Measurements from ENCODE around the gene GRID1.
A peak's percentile ranks its signal among the peaks of the same experiment; 100 is the strongest.

GRID1 gene

GRCh38 chr10:86366033-86366901, at the start of gene GRID1:
Gene GRID1, minus strand, starts transcription at chr10:86366795.
- no peak for DNase-seq (ENCODE audit: low read depth in 3 of 3)

GRCh38 chr10:86415583-86415982, 49.0 kb upstream of the GRID1 start:
- DNase-seq (ENCODE audit: low read depth in 3 of 3), result no peak

- no peak for DNase-seq (ENCODE audit: low read depth in 3 of 3)
These were observed 48.5 kb upstream of the GRID1 start for GRCh38 chr10:86415116-86415515.

- DNase-seq (ENCODE audit: low read depth in 3 of 3), result no peak
These were observed 46.6 kb upstream of the GRID1 start for GRCh38 chr10:86413046-86413728.

GRCh38 chr10:86411852-86412560, 45.4 kb upstream of the GRID1 start:
- DNase-seq (ENCODE audit: low read depth in 3 of 3), result no peak

GRCh38 chr10:86411281-86411841, 44.8 kb upstream of the GRID1 start:
- no peak for DNase-seq (ENCODE audit: low read depth in 3 of 3)

GRCh38 chr10:86410542-86411124, 44.0 kb upstream of the GRID1 start:
- DNase-seq (ENCODE audit: low read depth in 3 of 3), result no peak

GRCh38 chr10:86409183-86409582, 42.6 kb upstream of the GRID1 start:
- no peak for DNase-seq (ENCODE audit: low read depth in 3 of 3)

GRCh38 chr10:86403183-86403797, 36.7 kb upstream of the GRID1 start:
- no peak for DNase-seq (ENCODE audit: low read depth in 3 of 3)

GRCh38 chr10:86402283-86402941, 35.8 kb upstream of the GRID1 start:
- no peak for DNase-seq (ENCODE audit: low read depth in 3 of 3)

GRCh38 chr10:86401588-86402282, 35.1 kb upstream of the GRID1 start:
- no peak for DNase-seq (ENCODE audit: low read depth in 3 of 3)

- DNase-seq (ENCODE audit: low read depth in 3 of 3), result peak; percentile 43 to 68 (median 67)
These were observed 34.4 kb upstream of the GRID1 start for GRCh38 chr10:86400705-86401587.

GRCh38 chr10:86399879-86400704, 33.5 kb upstream of the GRID1 start:
- peak; percentile 92 to 95 (median 93) for DNase-seq (ENCODE audit: low read depth in 3 of 3)

- no peak for DNase-seq (ENCODE audit: low read depth in 3 of 3)
These were observed 32.9 kb upstream of the GRID1 start for GRCh38 chr10:86399514-86399878.

GRCh38 chr10:86397120-86397519, 30.5 kb upstream of the GRID1 start:
- no peak for DNase-seq (ENCODE audit: low read depth in 3 of 3)

GRCh38 chr10:86393862-86394455, 27.4 kb upstream of the GRID1 start:
- no peak for DNase-seq (ENCODE audit: low read depth in 3 of 3)

GRCh38 chr10:86393362-86393761, 26.8 kb upstream of the GRID1 start:
- DNase-seq (ENCODE audit: low read depth in 3 of 3), result no peak

- DNase-seq (ENCODE audit: low read depth in 3 of 3), result no peak
These were observed 26.1 kb upstream of the GRID1 start for GRCh38 chr10:86392723-86393094.

Measured in stimulated activated CD4-positive, alpha-beta T cell treated with anti-CD3 and anti-CD28 coated beads, TNF-alpha, amount 100 ng/mL, for 48 hours (primary cell).